HEK293 (cell line): ENCODE measurements around the gene JCAD.
"Not testable (repeated sequence)": the region's sequence is repeated elsewhere in the genome, so short reads cannot be mapped to it uniquely, and the experiment has no call there.

Experiments used
- CTCF ChIA-PET: fragments of 350-600 bp; formaldehyde crosslinking; extraction: SDS; loops from one replicate; lab custom pipeline; 2021; ENCODE audit warnings: antibody characterized with exemption; lab: Yijun Ruan, JAX
- POLR2A ChIA-PET: fragments of 300-600 bp; formaldehyde crosslinking; extraction: SDS; loops from one replicate; lab custom pipeline; 2020; ENCODE audit warnings: antibody characterized with exemption, inconsistent platforms; lab: Yijun Ruan, JAX
- H3K27ac ChIP-seq: fragments of 200-500 bp; sonication (Bioruptor generic); 2 replicates; pipeline ENCODE4 v1.5.1; 2014; ENCODE audit warnings: low read depth, low read length, control low read depth, inconsistent platforms; ENCODE audit errors: extremely low read depth
- H3K36me3 ChIP-seq, 2 experiments: fragments of 200-500 bp in 1 of 2; sonication (Bioruptor generic) in 1 of 2; 1 replicate in 1 of 2; 2 replicates in 1 of 2; pipeline ENCODE4 v1.5.1; 2014 to 2017; ENCODE audit warnings: inconsistent platforms in 2 of 2, low read length in 2 of 2; ENCODE audit not compliant: control insufficient read depth in 2 of 2, insufficient read depth in 1 of 2
- H3K4me1 ChIP-seq: fragments of 200-500 bp; sonication (Bioruptor generic); 2 replicates; pipeline ENCODE4 v1.5.1; 2014; ENCODE audit warnings: mild to moderate bottlenecking, low read length, inconsistent platforms; ENCODE audit not compliant: control insufficient read depth, insufficient read depth
- H3K4me3 ChIP-seq: 2 replicates; pipeline ENCODE4 v1.5.1; 2011; ENCODE audit warnings: low read depth, mild to moderate bottlenecking, control low read depth, low read length, moderate library complexity
- H3K9me3 ChIP-seq: fragments of 200-500 bp; sonication (Bioruptor generic); 2 replicates; pipeline ENCODE4 v1.5.1; 2014; ENCODE audit warnings: low read depth, low read length, inconsistent platforms; ENCODE audit not compliant: control insufficient read depth, insufficient read depth
- BCL11B ChIP-seq: fragments of 450-650 bp; formaldehyde crosslinking; IDR thresholded peaks from 2 replicates; pipeline ENCODE4 v1.5.1; 2016; ENCODE audit warnings: low read depth, missing biosample characterization, missing genetic modification characterization
- TRIM28 ChIP-seq: IDR thresholded peaks from 2 replicates; pipeline ENCODE4 v1.6.1; 2011; ENCODE audit warnings: low read length, control low read depth, borderline replicate concordance
- ZNF146 ChIP-seq: fragments of 450-650 bp; formaldehyde crosslinking; IDR thresholded peaks from 2 replicates; pipeline ENCODE4 v1.5.1; 2016; ENCODE audit warnings: missing biosample characterization, missing genetic modification characterization
- ZNF16 ChIP-seq: fragments of 450-650 bp; formaldehyde crosslinking; IDR thresholded peaks from 2 replicates; pipeline ENCODE4 v1.5.1; 2016; ENCODE audit warnings: low read depth, missing biosample characterization, missing genetic modification characterization
- ZNF24 ChIP-seq: fragments of 450-650 bp; formaldehyde crosslinking; IDR thresholded peaks from 2 replicates; pipeline ENCODE4 v1.5.1; 2016; ENCODE audit warnings: missing biosample characterization, missing genetic modification characterization
- ZNF248 ChIP-seq: fragments of 450-650 bp; formaldehyde crosslinking; IDR thresholded peaks from 2 replicates; pipeline ENCODE4 v1.5.1; 2017; ENCODE audit warnings: missing biosample characterization, missing genetic modification characterization
- ZNF449 ChIP-seq: fragments of 450-650 bp; formaldehyde crosslinking; IDR thresholded peaks from 2 replicates; pipeline ENCODE4 v1.5.1; 2017; ENCODE audit warnings: missing biosample characterization, mild to moderate bottlenecking, missing genetic modification characterization, moderate library complexity
- ZNF48 ChIP-seq: fragments of 450-650 bp; formaldehyde crosslinking; IDR thresholded peaks from 2 replicates; pipeline ENCODE4 v1.5.1; 2016; ENCODE audit warnings: missing biosample characterization, missing genetic modification characterization
- ZNF600 ChIP-seq: fragments of 450-650 bp; formaldehyde crosslinking; IDR thresholded peaks from 2 replicates; pipeline ENCODE4 v1.5.1; 2016; ENCODE audit warnings: missing biosample characterization, missing genetic modification characterization
- ZNF645 ChIP-seq: fragments of 450-650 bp; formaldehyde crosslinking; IDR thresholded peaks from 2 replicates; pipeline ENCODE4; 2016; ENCODE audit warnings: missing biosample characterization, missing genetic modification characterization
- ZNF664 ChIP-seq: fragments of 450-650 bp; formaldehyde crosslinking; IDR thresholded peaks from 2 replicates; pipeline ENCODE4 v1.5.1; 2016; ENCODE audit warnings: missing biosample characterization, missing genetic modification characterization
- ZNF701 ChIP-seq: fragments of 450-650 bp; formaldehyde crosslinking; IDR thresholded peaks from 2 replicates; pipeline ENCODE4 v1.5.1; 2016; ENCODE audit warnings: missing biosample characterization, missing genetic modification characterization
- ZSCAN16 ChIP-seq: fragments of 450-650 bp; formaldehyde crosslinking; IDR thresholded peaks from 2 replicates; pipeline ENCODE4 v1.5.1; 2016; ENCODE audit warnings: missing biosample characterization, missing genetic modification characterization
- TF ChIP-seq, protein P1 (sequence below): fragments of 450-650 bp; formaldehyde crosslinking; IDR thresholded peaks from 2 replicates; pipeline ENCODE4 v1.5.1; 2017; ENCODE audit warnings: missing biosample characterization, missing genetic modification characterization

JCAD gene

GRCh38 chr10:30007406-30007805 is 52.0 kb downstream of the JCAD start:
- Histone ChIP-seq H3K9me3 (no peaks in the 10 kb centered on the region), H3K4me1 (no peaks in the 10 kb centered on the region), H3K36me3 (no peaks in the 10 kb centered on the region), H3K4me3 (no peak overlapping the region), H3K27ac (no peak overlapping the region)
- ChIA-PET POLR2A (no interaction called here), CTCF (no interaction called here)
- no peak for TF ChIP-seq BCL11B
- TF ChIP-seq ZSCAN16 (tag by site-specific recombination), result no peak
- TF ChIP-seq ZNF600 (tag by site-specific recombination), result peak; percentile 87
- TF ChIP-seq ZNF48, result no peak
- no peak for TF ChIP-seq ZNF701 (tag by site-specific recombination)
- no peak for TF ChIP-seq ZNF248 (tag by site-specific recombination)
- TF ChIP-seq ZNF16 (tag by site-specific recombination), result no peak
- TF ChIP-seq, protein P1, sequence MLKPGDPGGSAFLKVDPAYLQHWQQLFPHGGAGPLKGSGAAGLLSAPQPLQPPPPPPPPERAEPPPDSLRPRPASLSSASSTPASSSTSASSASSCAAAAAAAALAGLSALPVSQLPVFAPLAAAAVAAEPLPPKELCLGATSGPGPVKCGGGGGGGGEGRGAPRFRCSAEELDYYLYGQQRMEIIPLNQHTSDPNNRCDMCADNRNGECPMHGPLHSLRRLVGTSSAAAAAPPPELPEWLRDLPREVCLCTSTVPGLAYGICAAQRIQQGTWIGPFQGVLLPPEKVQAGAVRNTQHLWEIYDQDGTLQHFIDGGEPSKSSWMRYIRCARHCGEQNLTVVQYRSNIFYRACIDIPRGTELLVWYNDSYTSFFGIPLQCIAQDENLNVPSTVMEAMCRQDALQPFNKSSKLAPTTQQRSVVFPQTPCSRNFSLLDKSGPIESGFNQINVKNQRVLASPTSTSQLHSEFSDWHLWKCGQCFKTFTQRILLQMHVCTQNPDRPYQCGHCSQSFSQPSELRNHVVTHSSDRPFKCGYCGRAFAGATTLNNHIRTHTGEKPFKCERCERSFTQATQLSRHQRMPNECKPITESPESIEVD (tag by site-specific recombination), result no peak

DNA sequence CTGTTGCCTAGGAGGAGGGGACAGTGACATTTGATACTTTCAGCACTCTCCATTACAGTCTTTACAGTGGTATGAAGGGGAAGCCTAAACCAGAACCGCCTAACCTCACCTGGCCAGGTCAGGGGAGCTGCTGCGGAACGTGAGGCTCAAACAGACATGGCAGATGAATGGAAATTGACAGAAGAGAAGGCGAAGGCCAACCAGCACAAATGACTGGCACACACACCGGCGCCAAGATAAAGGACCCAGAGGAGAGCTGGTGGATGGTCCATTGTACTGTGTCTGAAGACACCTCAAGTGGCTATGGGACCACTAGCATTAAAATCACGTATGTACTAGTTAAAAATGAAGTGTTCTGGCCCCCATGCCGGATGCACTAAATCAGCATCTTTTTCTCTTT is 53.0 kb downstream of the JCAD start:
- H3K27ac ChIP-seq, result no peak overlapping the region
- H3K36me3 ChIP-seq, result no peaks in the 10 kb centered on the region
- peaks cover 2% of the 10 kb centered on the region; the same call in 1 of the 2 replicates for H3K4me1 ChIP-seq
- TF ChIP-seq ZNF664 (tag by site-specific recombination) (no peak), TRIM28 (0 out of 2 replicates have a peak, but pooled peaks have one; percentile 24), ZNF645 (tag by site-specific recombination) (no peak), ZNF24 (tag by site-specific recombination) (no peak), ZNF449 (tag by site-specific recombination) (peak; percentile 95)
- CTCF ChIA-PET, result interaction anchor here (0.6 kb wide), 1 partner anchor 10 kb away, joined by 4 read pairs; no protein-coding TSS in a partner anchor
- POLR2A ChIA-PET, result no interaction called here
- H3K9me3 ChIP-seq, result no peaks in the 10 kb centered on the region
- no peak overlapping the region for H3K4me3 ChIP-seq

GRCh38 chr10:30005116-30005515 is 54.3 kb downstream of the JCAD start:
- H3K9me3 ChIP-seq, POLR2A ChIA-PET, H3K4me1 ChIP-seq, H3K27ac ChIP-seq, H3K4me3 ChIP-seq, H3K36me3 ChIP-seq: not testable (repeated sequence)
- peak; percentile 45; the same call in 1 of the 2 replicates for TF ChIP-seq ZNF146
- CTCF ChIA-PET, result interaction anchor here (1.0 kb wide), 1 partner anchor 9 kb away, joined by 6 read pairs; no protein-coding TSS in a partner anchor
